Esophagus muscularis mucosa (tissue), 4 donors: ENCODE measurements around the gene ITFG1. TPM values are rescaled to one million over a fixed set of nuclear protein-coding genes. Genes with fewer than 3 reads are reported as not detected.

Source experiments
- DNase-seq: peaks from one replicate; pipeline ENCODE4 v3.0.0-alpha.2; 2017; ENCODE audit errors: extremely low spot score
- H3K27ac ChIP-seq, 4 donors: fragments of 200-600 bp; sonication (generic); replicated peaks in 1 of 4; 1 replicate in 3 of 4; 2 replicates in 1 of 4; pipeline ENCODE4 v1.5.1; 2016 to 2019; ENCODE audit warnings: mild to moderate bottlenecking in 1 of 4
- H3K27me3 ChIP-seq, 4 donors: fragments of 200-600 bp; sonication (generic); one replicate each; pipeline versions ENCODE4 v1.5.1 to v1.6.0; 2016 to 2019
- H3K36me3 ChIP-seq, 4 donors: fragments of 200-600 bp; sonication (generic); one replicate each; pipeline ENCODE4 v1.5.1; 2016 to 2019
- H3K4me1 ChIP-seq, 4 donors: fragments of 200-600 bp; sonication (generic); one replicate each; pipeline ENCODE4 v1.5.1; 2016 to 2019
- H3K4me3 ChIP-seq, 4 donors: fragments of 200-600 bp; sonication (generic); 1 replicate in 2 of 4; 2 replicates in 2 of 4; pipeline ENCODE4 v1.5.1; 2016 to 2019; ENCODE audit warnings: mild to moderate bottlenecking in 4 of 4, moderate library complexity in 1 of 4
- H3K9me3 ChIP-seq, 4 donors: fragments of 200-600 bp; sonication (generic); 1 replicate in 3 of 4; 2 replicates in 1 of 4; pipeline ENCODE4 v1.5.1; 2016 to 2019
- EP300 ChIP-seq: sonication (generic); formaldehyde crosslinking; IDR thresholded peaks from one replicate; pipeline ENCODE4 v1.6.1; 2017; ENCODE audit warnings: antibody characterized with exemption
- POLR2A ChIP-seq: fragments of 450-650 bp; IDR thresholded peaks from one replicate; pipeline ENCODE4 v1.6.1; 2017; ENCODE audit warnings: antibody characterized with exemption, moderate library complexity, mild to moderate bottlenecking, low read depth
- POLR2AphosphoS5 ChIP-seq, 2 donors: sonication (generic); formaldehyde crosslinking; IDR thresholded peaks; one replicate each; pipeline ENCODE4 v1.6.1; 2017; ENCODE audit warnings: antibody characterized with exemption in 2 of 2
- WGBS: methylation state at CpG from one replicate; pipeline ENCODE4 v1.1.5; 2018; 5-methylcytosine and 5-hydroxymethylcytosine counted together
- intact Hi-C: fragments of 100-400 bp; cut with DNase I; formaldehyde crosslinking; loops from one replicate; pipeline ENCODE4 v1.15.1; 2023
- total RNA-seq, 4 donors: library from RNA; depleted of rRNA; stranded (reverse); fragments of >200 nt; gene quantifications; one replicate each; pipeline versions ENCODE4 v1.1.0 to v1.2.1, GENCODE V29; 2016
- TF ChIP-seq, protein P1 (sequence below), 3 experiments: fragments of 200-600 bp in 2 of 3; fragments of 450-650 bp in 1 of 3; sonication (generic) in 2 of 3; IDR thresholded peaks; one replicate each; pipeline ENCODE4 v1.5.1; 2017 to 2019; ENCODE audit warnings: antibody characterized with exemption in 3 of 3, mild to moderate bottlenecking in 2 of 3, moderate library complexity in 1 of 3

The ITFG1 gene
- total RNA-seq, 4 donors from 2014 or later = 32.2 to 44.4 (median 41.7) TPM

GRCh38 chr16:47284999-47285398, 175.9 kb downstream of the ITFG1 start:
- TF ChIP-seq POLR2AphosphoS5 (IDR thresholded peaks at IDR 0.05) (no peak), EP300 (no peak), POLR2A (no peak)
- WGBS = 96% methylated on average over 5 of the region's 5 CpGs
- intact Hi-C loops = no loop called here
- no peak for DNase-seq
- Histone ChIP-seq H3K9me3 (peaks cover 0 to 15% (median 5%) of the 10 kb centered on the region in 4 donors), H3K36me3 (peaks cover 0 to 16% (median 2%) of the 10 kb centered on the region in 4 donors), H3K27ac (no peak overlapping the region), H3K4me1 (no peaks in the 10 kb centered on the region), H3K4me3 (no peak overlapping the region), H3K27me3 (no peaks in the 10 kb centered on the region)

DNA sequence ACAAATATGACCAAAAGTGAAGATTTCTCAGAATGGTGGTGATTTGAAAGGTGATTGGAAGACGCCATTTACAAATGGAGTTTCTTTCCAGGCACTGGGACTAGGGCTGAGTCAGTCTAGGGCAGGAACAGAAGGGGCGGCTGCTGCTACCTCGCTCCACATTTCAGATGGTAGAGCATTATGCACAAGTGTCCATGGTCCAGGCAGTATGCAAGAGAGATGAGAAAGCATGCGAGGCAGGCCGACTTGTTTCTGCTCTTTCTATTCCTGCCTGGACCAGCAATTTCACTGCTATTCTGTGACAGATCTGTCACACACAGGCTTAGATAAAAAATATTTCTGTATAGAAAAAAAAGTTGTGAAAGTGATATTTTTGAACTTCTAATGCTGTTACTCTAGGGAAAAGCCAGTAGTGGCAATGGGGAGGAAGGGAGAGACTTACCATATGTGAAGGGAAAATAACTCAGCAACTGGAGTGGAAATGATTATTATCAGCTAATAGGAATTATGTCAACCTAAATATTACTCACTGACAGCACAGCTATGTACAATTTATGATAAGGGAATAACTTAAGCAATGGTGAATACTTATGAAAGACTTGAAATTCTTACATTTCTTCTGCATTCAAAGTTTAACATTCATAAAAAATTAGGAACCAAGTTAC, 182.4 kb downstream of the ITFG1 start:
- Histone ChIP-seq H3K4me3 (no peak overlapping the region), H3K4me1 (no peaks in the 10 kb centered on the region), H3K27ac (no peak overlapping the region), H3K9me3 (peaks cover 0 to 4% (median under 1%) of the 10 kb centered on the region in 4 donors), H3K27me3 (no peaks in the 10 kb centered on the region), H3K36me3 (no peaks in the 10 kb centered on the region)
- no peak for DNase-seq
- intact Hi-C loops = no loop called here
- TF ChIP-seq EP300 (no peak), POLR2AphosphoS5 (IDR thresholded peaks at IDR 0.05) (no peak)
- TF ChIP-seq, protein P1, sequence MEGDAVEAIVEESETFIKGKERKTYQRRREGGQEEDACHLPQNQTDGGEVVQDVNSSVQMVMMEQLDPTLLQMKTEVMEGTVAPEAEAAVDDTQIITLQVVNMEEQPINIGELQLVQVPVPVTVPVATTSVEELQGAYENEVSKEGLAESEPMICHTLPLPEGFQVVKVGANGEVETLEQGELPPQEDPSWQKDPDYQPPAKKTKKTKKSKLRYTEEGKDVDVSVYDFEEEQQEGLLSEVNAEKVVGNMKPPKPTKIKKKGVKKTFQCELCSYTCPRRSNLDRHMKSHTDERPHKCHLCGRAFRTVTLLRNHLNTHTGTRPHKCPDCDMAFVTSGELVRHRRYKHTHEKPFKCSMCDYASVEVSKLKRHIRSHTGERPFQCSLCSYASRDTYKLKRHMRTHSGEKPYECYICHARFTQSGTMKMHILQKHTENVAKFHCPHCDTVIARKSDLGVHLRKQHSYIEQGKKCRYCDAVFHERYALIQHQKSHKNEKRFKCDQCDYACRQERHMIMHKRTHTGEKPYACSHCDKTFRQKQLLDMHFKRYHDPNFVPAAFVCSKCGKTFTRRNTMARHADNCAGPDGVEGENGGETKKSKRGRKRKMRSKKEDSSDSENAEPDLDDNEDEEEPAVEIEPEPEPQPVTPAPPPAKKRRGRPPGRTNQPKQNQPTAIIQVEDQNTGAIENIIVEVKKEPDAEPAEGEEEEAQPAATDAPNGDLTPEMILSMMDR (IDR thresholded peaks at IDR 0.05) = no peak
- 94% methylated on average over 5 of the region's 5 CpGs for WGBS

DNA sequence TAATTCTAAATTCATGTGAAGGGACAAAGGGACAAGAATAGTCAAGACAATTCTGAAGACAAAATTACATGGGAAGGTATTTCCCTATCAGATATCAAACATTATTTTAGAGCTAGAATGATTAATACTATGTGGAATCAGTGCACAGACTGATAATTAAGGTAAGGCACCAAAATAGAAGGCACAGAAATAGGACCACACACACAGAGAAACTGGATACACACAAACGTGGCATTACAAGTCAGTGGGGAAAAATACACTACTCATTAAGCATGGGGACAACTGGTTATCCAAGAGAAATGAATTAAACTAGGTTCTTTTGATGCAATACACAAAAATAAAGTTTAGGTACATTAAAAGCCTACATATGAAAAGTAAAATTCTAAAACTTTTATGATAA, 184.3 kb downstream of the ITFG1 start:
- no peaks in the 10 kb centered on the region for H3K9me3 ChIP-seq
- TF ChIP-seq POLR2AphosphoS5 (IDR thresholded peaks at IDR 0.05) (no peak), EP300 (no peak), POLR2A (no peak)
- TF ChIP-seq, protein P1 (IDR thresholded peaks at IDR 0.05) = no peak
- DNase-seq = no peak
- no peak overlapping the region for H3K27ac ChIP-seq
- no peaks in the 10 kb centered on the region for H3K36me3 ChIP-seq
- no peak overlapping the region for H3K4me3 ChIP-seq
- WGBS = 67% methylated on average over 1 of the region's 1 CpG
- H3K4me1 ChIP-seq = no peaks in the 10 kb centered on the region
- intact Hi-C loops = no loop called here
- no peaks in the 10 kb centered on the region for H3K27me3 ChIP-seq

GRCh38 chr16:47262938-47263337, 197.9 kb downstream of the ITFG1 start:
- H3K4me1 ChIP-seq = no peaks in the 10 kb centered on the region
- WGBS = 100% methylated on average over 1 of the region's 2 CpGs
- H3K27ac ChIP-seq = no peak overlapping the region
- no peaks in the 10 kb centered on the region for H3K9me3 ChIP-seq
- peaks cover 5 to 29% (median 6%) of the 10 kb centered on the region in 4 donors for H3K36me3 ChIP-seq
- TF ChIP-seq POLR2AphosphoS5 (IDR thresholded peaks at IDR 0.05) (no peak), EP300 (no peak), POLR2A (no peak)
- TF ChIP-seq, protein P1 (IDR thresholded peaks at IDR 0.05) = no peak
- H3K4me3 ChIP-seq = no peak overlapping the region
- intact Hi-C loops = no loop called here
- no peak for DNase-seq
- no peaks in the 10 kb centered on the region for H3K27me3 ChIP-seq

DNA sequence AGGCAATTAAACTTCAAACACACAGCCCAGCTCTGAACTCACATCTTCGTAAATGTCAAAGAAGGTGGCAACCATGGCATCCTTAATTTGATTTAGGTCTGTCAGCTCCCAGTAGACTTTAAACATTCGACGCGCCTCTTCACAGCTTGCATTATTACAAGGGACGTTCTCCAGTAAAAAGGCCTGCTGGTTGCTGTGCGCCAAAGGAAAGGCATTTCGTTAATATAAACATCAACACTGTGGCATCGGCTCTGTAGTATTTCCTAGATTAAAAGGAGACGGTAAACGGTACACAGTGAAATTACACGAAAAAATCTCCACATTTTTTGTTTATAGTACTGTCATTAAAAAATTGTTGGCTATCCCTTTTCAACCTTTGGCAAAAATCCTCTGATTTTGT, 200.4 kb downstream of the ITFG1 start:
- no peak for DNase-seq
- H3K4me3 ChIP-seq = no peak overlapping the region
- H3K4me1 ChIP-seq = no peaks in the 10 kb centered on the region
- 96% methylated on average over 11 of the region's 11 CpGs for WGBS
- intact Hi-C loops = no loop called here
- no peaks in the 10 kb centered on the region for H3K9me3 ChIP-seq
- peaks cover 8 to 45% (median 12%) of the 10 kb centered on the region in 4 donors for H3K36me3 ChIP-seq
- TF ChIP-seq, protein P1 (IDR thresholded peaks at IDR 0.05) = no peak
- TF ChIP-seq EP300 (no peak), POLR2AphosphoS5 (IDR thresholded peaks at IDR 0.05) (no peak), POLR2A (no peak)
- no peak overlapping the region for H3K27ac ChIP-seq
- no peaks in the 10 kb centered on the region for H3K27me3 ChIP-seq
